AG09309 (cell line): ENCODE measurements around the gene VEGFC.

Experiments used
- DNase-seq: peaks from one replicate; pipeline ENCODE4 v3.0.0-alpha.2; 2010; ENCODE audit warnings: low read depth
- H3K4me3 ChIP-seq: 2 replicates; pipeline ENCODE4 v1.5.1; 2011; ENCODE audit warnings: mild to moderate bottlenecking, low read depth, low read length, moderate library complexity; ENCODE audit not compliant: control insufficient read depth
- TF ChIP-seq, protein P1 (sequence below): IDR thresholded peaks from 2 replicates; pipeline ENCODE4 v1.5.1; 2011; ENCODE audit warnings: mild to moderate bottlenecking, low read depth, low read length, inconsistent platforms; ENCODE audit not compliant: insufficient read depth, control insufficient read depth; ENCODE audit errors: missing control alignments

VEGFC gene

DNA sequence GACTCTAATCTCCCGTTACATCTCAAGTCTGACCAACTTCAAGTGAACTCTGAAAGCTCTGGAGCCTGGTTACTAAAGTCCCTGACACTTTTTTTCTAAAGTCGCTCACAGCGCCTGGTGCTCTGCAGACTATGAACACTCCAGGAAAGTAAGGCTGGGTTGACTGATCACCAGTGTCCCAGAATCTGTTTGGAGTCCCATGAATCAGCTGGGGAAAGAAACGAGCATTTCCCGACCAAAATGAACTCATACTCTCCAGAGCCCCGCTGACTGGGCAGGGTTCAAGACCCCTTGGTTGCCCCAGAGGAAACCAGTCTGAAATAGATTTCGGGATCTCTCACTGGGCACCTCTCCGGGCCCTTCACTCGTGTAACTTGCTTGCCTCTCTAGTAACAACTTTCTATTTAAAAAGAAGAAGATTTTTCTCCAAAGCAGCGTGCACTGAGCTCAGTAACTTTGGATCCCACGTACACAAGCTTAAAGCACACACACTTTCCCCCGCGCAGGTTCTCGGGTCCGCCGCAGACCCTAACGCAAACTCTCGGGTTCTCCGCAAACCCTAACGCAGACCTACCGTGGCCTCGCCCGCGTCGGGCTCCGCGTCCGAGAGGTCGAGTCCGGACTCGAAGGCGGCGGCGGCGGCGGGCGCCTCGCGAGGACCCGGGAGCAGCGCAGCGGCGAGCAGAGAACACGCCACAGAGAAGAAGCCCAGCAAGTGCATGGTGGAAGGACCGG is 964 bp downstream of the VEGFC start:
- no peak for DNase-seq
- TF ChIP-seq, protein P1, sequence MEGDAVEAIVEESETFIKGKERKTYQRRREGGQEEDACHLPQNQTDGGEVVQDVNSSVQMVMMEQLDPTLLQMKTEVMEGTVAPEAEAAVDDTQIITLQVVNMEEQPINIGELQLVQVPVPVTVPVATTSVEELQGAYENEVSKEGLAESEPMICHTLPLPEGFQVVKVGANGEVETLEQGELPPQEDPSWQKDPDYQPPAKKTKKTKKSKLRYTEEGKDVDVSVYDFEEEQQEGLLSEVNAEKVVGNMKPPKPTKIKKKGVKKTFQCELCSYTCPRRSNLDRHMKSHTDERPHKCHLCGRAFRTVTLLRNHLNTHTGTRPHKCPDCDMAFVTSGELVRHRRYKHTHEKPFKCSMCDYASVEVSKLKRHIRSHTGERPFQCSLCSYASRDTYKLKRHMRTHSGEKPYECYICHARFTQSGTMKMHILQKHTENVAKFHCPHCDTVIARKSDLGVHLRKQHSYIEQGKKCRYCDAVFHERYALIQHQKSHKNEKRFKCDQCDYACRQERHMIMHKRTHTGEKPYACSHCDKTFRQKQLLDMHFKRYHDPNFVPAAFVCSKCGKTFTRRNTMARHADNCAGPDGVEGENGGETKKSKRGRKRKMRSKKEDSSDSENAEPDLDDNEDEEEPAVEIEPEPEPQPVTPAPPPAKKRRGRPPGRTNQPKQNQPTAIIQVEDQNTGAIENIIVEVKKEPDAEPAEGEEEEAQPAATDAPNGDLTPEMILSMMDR: no peak
- H3K4me3 ChIP-seq: peak overlapping the region; percentile 76

DNA sequence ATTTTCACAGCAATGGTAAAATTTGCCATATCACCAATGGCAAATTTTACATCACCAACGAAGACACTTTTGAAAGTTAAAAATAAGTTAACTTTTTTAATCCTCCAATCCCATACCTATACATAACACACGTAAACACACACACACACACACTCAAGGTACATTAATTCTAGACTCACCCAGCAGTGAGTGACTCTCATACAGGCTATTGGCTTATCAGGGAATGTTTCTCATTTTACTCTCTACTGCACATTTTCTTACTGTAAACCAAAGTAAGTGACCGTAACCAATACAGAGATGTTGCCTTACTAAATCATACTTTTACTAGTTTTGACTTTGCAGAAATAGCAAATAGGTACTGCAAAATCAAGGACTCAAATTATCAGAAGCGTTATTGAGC is 2.3 kb downstream of the VEGFC start:
- TF ChIP-seq, protein P1: no peak
- peak overlapping the region; percentile 76 for H3K4me3 ChIP-seq

DNA sequence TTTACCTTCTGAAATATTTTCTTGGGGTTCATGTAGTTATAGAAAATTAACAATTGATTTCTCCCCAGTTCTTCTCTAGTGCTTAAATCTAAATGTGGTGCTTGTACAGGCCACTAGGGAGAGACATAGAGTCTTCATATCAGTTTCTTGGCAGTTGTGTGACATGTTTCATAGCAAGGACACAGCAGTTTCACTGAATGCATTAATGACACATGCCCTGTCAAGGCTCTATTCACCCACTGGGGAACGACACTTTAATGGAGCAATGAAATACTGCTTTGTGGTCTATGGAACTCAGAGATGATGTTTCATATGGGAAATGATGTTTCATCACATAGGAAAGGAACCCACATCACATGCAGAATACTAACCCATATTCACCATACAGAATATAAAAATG is 2.8 kb downstream of the VEGFC start:
- DNase-seq: no peak
- TF ChIP-seq, protein P1: peak; percentile 62
- peak overlapping the region; percentile 76 for H3K4me3 ChIP-seq

More for the DNA sequence above, 2.3 kb downstream of the VEGFC start:
- no peak for DNase-seq

DNA sequence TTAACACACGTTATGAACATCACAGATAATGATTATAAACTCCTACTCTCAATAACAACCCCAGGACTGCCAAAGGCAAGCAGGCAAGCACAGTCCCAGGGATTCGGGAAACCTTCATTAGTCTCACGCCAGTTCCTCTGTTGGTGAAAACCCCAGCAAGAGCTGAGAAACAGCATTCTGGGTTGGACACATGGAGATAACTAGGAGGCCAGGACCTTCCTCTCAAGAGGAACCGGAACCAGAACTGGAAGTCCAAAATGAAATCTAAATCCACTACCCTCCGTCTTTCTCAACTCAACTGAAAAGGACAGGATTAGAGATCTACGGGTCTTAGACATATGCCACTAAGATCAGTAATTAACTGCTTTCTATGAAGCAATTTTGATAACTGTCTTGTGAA is 3.8 kb downstream of the VEGFC start:
- TF ChIP-seq, protein P1: no peak
- no peak for DNase-seq
- H3K4me3 ChIP-seq: peak overlapping the region; percentile 17

DNA sequence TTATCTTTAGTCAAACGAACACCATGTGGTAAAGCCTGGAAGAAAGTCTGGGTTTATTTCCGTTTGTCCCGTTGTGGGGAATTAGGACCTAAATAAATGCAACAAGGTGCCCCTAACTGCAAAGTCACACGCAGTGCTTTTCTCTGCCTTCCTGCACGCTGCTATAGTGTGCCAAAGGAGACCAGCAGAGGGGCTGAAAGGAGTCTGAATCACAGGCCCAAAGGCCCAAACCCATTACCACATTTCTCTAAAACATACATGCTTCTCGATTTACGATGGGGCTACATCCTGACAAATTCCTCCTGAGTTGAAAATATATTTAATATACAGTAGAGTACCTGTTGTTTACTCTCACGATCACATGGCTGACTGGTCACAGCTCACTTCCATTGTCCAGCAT is 4.5 kb downstream of the VEGFC start:
- DNase-seq: no peak
- TF ChIP-seq, protein P1: no peak
- no peak overlapping the region; the same call in 1 of the 2 replicates for H3K4me3 ChIP-seq

DNA sequence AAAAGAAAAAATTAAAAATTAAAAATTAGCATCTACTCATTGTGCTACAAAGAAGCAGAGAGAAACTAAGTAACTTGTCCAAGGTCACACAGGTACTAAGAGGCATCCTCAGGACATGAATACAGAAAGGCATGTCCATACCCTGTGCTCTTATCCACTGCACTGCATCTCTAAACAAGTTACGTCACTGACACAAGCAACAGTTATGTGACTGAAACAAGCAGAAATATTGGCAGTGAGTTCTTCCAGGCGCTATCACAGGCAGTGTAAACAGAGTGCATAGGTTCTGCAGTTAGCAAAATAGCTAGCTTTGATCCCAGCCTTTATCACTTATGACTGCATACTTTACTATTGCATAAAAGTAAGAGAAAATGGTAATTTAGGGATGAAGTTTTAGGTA is 7.9 kb downstream of the VEGFC start:
- TF ChIP-seq, protein P1: no peak
- DNase-seq: no peak
- H3K4me3 ChIP-seq: no peak overlapping the region
